Ascending aorta (tissue), 2 donors: Measurements from ENCODE around the gene CDH23. TPM values are rescaled to one million over a fixed set of nuclear protein-coding genes. Genes with fewer than 3 reads are reported as not detected.

ENCODE experiments used
- DNase-seq, 2 donors: peaks; one replicate each; pipeline ENCODE4 v3.0.0-alpha.2; 2019; ENCODE audit warnings: low spot score in 2 of 2
- H3K27ac ChIP-seq, 2 donors: fragments of 200-600 bp; sonication (generic); one replicate each; pipeline ENCODE4 v1.5.1; 2016 to 2017; ENCODE audit warnings: mild to moderate bottlenecking in 1 of 2
- H3K27me3 ChIP-seq: fragments of 200-600 bp; sonication (generic); one replicate; pipeline ENCODE4 v1.5.1; 2017
- H3K36me3 ChIP-seq, 2 donors: fragments of 200-600 bp; sonication (generic); one replicate each; pipeline ENCODE4 v1.5.1; 2016
- H3K4me1 ChIP-seq, 2 donors: fragments of 200-600 bp; sonication (generic); one replicate each; pipeline ENCODE4 v1.5.1; 2016 to 2017; ENCODE audit warnings: mild to moderate bottlenecking in 1 of 2
- H3K4me3 ChIP-seq, 2 donors: fragments of 200-600 bp; sonication (generic); one replicate each; pipeline ENCODE4 v1.5.1; 2016 to 2017; ENCODE audit warnings: mild to moderate bottlenecking in 1 of 2
- H3K9me3 ChIP-seq, 2 donors: fragments of 200-600 bp; sonication (generic); one replicate each; pipeline ENCODE4 v1.5.1; 2016
- CTCF ChIP-seq, 3 experiments: fragments of 200-600 bp in 2 of 3; fragments of 450-650 bp in 1 of 3; sonication (generic) in 2 of 3; IDR thresholded peaks; one replicate each; pipeline ENCODE4 v1.5.1; 2016 to 2019; ENCODE audit warnings: antibody characterized with exemption in 3 of 3, mild to moderate bottlenecking in 1 of 3, moderate library complexity in 1 of 3
- intact Hi-C: fragments of 100-400 bp; cut with DNase I; formaldehyde crosslinking; loops from one replicate; pipeline ENCODE4 v1.15.1; 2023
- total RNA-seq: library from RNA; depleted of rRNA; stranded (reverse); fragments of >200 nt; gene quantifications from one replicate; pipeline ENCODE4 v1.1.0, GENCODE V29; 2016

The CDH23 gene
- total RNA-seq, 1 donor from 2014 or later, result 40.9 TPM

- TF ChIP-seq CTCF (IDR thresholded peaks at IDR 0.05), result no peak
- Histone ChIP-seq H3K9me3 (no peaks in the 10 kb centered on the region), H3K27me3 (no peaks in the 10 kb centered on the region), H3K4me1 (no peaks in the 10 kb centered on the region), H3K27ac (no peak overlapping the region), H3K36me3 (no peaks in the 10 kb centered on the region), H3K4me3 (no peak overlapping the region)
- DNase-seq, result no peak
- intact Hi-C loops, result no loop called here
Measured at GRCh38 chr10:71659737-71660136, 263.0 kb downstream of the CDH23 start.

DNA sequence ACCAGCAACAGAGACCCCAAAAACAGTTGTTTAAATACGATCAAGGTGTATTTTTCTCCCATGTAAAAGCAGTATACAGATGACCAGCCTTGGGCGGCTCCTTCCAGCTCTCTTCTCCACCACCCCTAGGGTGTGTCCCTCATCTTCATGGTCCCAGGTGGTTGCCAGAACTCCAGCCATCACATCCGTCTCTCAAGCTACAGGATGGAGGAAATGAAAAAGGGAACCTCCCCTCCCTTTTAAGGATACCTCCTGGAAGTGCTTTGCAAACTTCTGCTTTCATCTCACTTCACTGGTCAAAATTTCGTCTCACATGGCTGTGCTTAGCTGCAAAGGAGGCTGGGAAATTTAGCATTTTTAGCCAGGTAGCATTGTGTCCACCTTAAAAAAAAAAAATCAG is 263.6 kb downstream of the CDH23 start:
- Histone ChIP-seq H3K9me3 (no peaks in the 10 kb centered on the region), H3K27ac (no peak overlapping the region), H3K4me3 (no peak overlapping the region), H3K27me3 (no peaks in the 10 kb centered on the region), H3K36me3 (no peaks in the 10 kb centered on the region), H3K4me1 (no peaks in the 10 kb centered on the region)
- intact Hi-C loops, result no loop called here
- DNase-seq, result no peak
- no peak for TF ChIP-seq CTCF (IDR thresholded peaks at IDR 0.05)

GRCh38 chr10:71661060-71661622 is 264.4 kb downstream of the CDH23 start:
- Histone ChIP-seq H3K4me1 (no peaks in the 10 kb centered on the region), H3K27me3 (no peaks in the 10 kb centered on the region), H3K36me3 (no peaks in the 10 kb centered on the region), H3K9me3 (no peaks in the 10 kb centered on the region), H3K4me3 (no peak overlapping the region), H3K27ac (no peak overlapping the region)
- no peak for DNase-seq
- no peak for TF ChIP-seq CTCF (IDR thresholded peaks at IDR 0.05)
- intact Hi-C loops, result no loop called here

DNA sequence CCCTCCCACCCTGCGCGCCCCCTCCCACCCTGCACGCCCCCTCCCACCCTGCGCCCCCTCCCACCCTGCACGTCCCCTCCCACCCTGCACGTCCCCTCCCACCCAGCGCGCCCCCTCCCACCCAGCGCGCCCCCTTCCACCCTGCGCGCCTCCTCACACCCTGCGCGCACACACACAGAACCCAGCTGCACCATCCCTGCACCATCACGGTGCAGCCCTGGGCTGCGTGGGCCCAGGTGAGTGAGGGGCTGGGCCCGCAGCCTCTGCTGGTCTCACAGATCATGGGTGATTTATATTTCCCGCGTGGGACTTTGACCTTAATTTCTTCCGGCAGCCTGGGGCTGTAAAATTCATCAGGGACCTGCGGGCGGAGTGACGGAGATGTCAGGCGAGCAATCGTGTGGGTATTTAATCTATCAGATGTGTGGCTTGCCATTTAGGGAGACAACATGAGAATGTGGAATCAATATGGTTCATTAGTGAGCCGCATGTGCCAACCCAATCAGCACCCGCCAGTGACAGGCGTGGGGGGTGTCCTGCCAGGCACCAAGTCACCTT is 265.1 kb downstream of the CDH23 start:
- DNase-seq, result no peak
- Histone ChIP-seq H3K36me3 (no peaks in the 10 kb centered on the region), H3K4me3 (no peak overlapping the region), H3K27ac (no peak overlapping the region), H3K9me3 (no peaks in the 10 kb centered on the region), H3K4me1 (no peaks in the 10 kb centered on the region), H3K27me3 (no peaks in the 10 kb centered on the region)
- intact Hi-C loops, result no loop called here
- no peak for TF ChIP-seq CTCF (IDR thresholded peaks at IDR 0.05)

DNA sequence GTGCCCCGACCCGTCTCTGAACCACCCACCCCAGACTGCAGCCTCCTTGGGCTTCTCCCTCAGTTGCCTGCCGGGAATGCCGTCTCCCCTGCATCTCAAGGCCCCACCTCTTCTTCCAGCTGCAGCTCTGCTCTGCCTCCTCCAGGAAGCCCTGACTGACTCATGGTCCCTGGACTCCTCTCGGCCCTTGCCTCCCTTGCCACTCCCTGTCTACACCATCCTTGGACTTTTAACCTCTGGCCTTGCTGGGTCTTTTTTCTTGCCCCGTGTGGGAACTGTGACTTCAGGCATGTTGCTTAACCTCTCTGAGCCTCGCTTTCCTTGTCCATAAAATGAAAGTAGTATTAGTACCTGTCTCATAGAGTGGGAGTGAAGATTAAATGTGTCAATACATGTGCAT is 266.6 kb downstream of the CDH23 start:
- no peak for DNase-seq
- no peaks in the 10 kb centered on the region for H3K36me3 ChIP-seq
- intact Hi-C loops, result no loop called here
- TF ChIP-seq CTCF (IDR thresholded peaks at IDR 0.05), result no peak
- H3K4me3 ChIP-seq, result no peak overlapping the region
- H3K27ac ChIP-seq, result no peak overlapping the region
- H3K27me3 ChIP-seq, result no peaks in the 10 kb centered on the region
- no peaks in the 10 kb centered on the region for H3K9me3 ChIP-seq
- no peaks in the 10 kb centered on the region for H3K4me1 ChIP-seq

DNA sequence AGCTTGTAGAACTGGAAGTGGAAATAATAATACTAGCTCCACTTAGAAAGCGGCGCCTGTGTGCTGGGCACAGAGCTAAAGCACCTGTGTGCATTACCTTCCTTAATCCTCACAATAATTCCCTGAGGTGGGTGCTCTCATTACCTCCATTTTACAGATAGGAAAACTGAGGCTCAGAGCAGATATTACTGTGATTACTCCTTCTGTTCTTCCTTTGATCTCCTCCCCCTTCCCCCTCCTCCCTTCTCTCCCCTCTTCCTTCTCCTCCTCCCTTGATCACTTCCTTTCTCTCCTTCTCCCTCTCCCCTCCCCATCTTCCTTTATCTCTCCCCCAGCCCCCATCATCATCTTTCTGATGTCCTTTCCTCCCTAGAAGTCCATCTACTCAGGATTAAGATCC is 267.9 kb downstream of the CDH23 start:
- H3K36me3 ChIP-seq, result no peaks in the 10 kb centered on the region
- no peak for TF ChIP-seq CTCF (IDR thresholded peaks at IDR 0.05)
- H3K27ac ChIP-seq, result no peak overlapping the region
- intact Hi-C loops, result no loop called here
- H3K27me3 ChIP-seq, result no peaks in the 10 kb centered on the region
- H3K4me1 ChIP-seq, result no peaks in the 10 kb centered on the region
- no peak overlapping the region for H3K4me3 ChIP-seq
- no peak for DNase-seq
- no peaks in the 10 kb centered on the region for H3K9me3 ChIP-seq
